HG03039 (cell line): ENCODE results near the gene AFMID.
"Not testable (repeated sequence)": the region's sequence is repeated elsewhere in the genome, so short reads cannot be mapped to it uniquely, and the experiment has no call there.

ENCODE experiments used
- ATAC-seq: cut with Tn5 transposase; IDR thresholded peaks from one replicate; pipeline ENCODE4 v1.9.1; 2021; ENCODE audit warnings: mild to moderate bottlenecking, moderate library complexity; ENCODE audit not compliant: unreplicated experiment

Gene AFMID

GRCh38 chr17:78252701-78253635 is 65.8 kb downstream of the AFMID start:
- no peak for ATAC-seq

GRCh38 chr17:78253636-78253945 is 66.4 kb downstream of the AFMID start:
- ATAC-seq: not testable (repeated sequence)

- ATAC-seq: no peak
Observed at GRCh38 chr17:78253946-78254672, 66.9 kb downstream of the AFMID start.

GRCh38 chr17:78255029-78255656 is 68.0 kb downstream of the AFMID start:
- no peak for ATAC-seq

GRCh38 chr17:78255953-78256706 is 69.0 kb downstream of the AFMID start:
- ATAC-seq: no peak

GRCh38 chr17:78256707-78257591 is 69.8 kb downstream of the AFMID start:
- ATAC-seq: no peak
